Osteoblast (primary cell): ENCODE data around the gene MEF2C. TPM values are rescaled to one million over a fixed set of nuclear protein-coding genes. Genes with fewer than 3 reads are reported as not detected.

Source experiments
- DNase-seq: peaks from one replicate; pipeline ENCODE4 v3.0.0; 2011; ENCODE audit warnings: low spot score, mixed read lengths; ENCODE audit not compliant: insufficient read length; ENCODE audit errors: missing footprints
- H2AFZ ChIP-seq: 2 replicates; pipeline ENCODE4 v1.6.0; 2011; ENCODE audit warnings: mild to moderate bottlenecking, low read length
- H3K27ac ChIP-seq: 2 replicates; pipeline ENCODE4 v1.5.1; 2011; ENCODE audit warnings: mild to moderate bottlenecking, low read depth, low read length, moderate library complexity
- H3K27me3 ChIP-seq: 2 replicates; pipeline ENCODE4 v1.6.0; 2012; ENCODE audit warnings: mild to moderate bottlenecking, control low read depth, inconsistent platforms, low read length, moderate library complexity; ENCODE audit not compliant: insufficient read depth
- H3K36me3 ChIP-seq: 2 replicates; pipeline ENCODE4 v1.5.1; 2011; ENCODE audit warnings: mild to moderate bottlenecking, low read length, control low read depth, moderate library complexity; ENCODE audit not compliant: insufficient read depth
- H3K4me1 ChIP-seq: 2 replicates; pipeline ENCODE4 v1.5.1; 2011; ENCODE audit warnings: mild to moderate bottlenecking, low read length, control low read depth, moderate library complexity; ENCODE audit not compliant: insufficient read depth
- H3K4me2 ChIP-seq: 2 replicates; pipeline ENCODE4 v1.6.0; 2011; ENCODE audit warnings: mild to moderate bottlenecking, low read length; ENCODE audit not compliant: insufficient read depth
- H3K4me3 ChIP-seq: fragments of 200-600 bp; sonication (generic); 3 replicates; pipeline ENCODE4 v1.5.1; 2012; ENCODE audit warnings: mild to moderate bottlenecking, low read length, inconsistent platforms; ENCODE audit not compliant: insufficient read depth
- H3K79me2 ChIP-seq: 2 replicates; pipeline ENCODE4 v1.6.0; 2012; ENCODE audit warnings: mild to moderate bottlenecking, low read length, control low read depth, inconsistent platforms; ENCODE audit not compliant: insufficient read depth
- H3K9me3 ChIP-seq: 2 replicates; pipeline ENCODE4 v1.5.1; 2011; ENCODE audit warnings: low read depth, low read length, control low read depth
- H4K20me1 ChIP-seq: 2 replicates; pipeline ENCODE4 v1.6.0; 2012; ENCODE audit warnings: mild to moderate bottlenecking, low read length, control low read depth; ENCODE audit not compliant: insufficient read depth
- total RNA-seq: library from RNA; depleted of rRNA; stranded (reverse); fragments of >200 nt; gene quantifications from 2 replicates; pipeline ENCODE4 v1.2.3, GENCODE V29; 2012
- TF ChIP-seq, protein P1 (sequence below): IDR thresholded peaks from 2 replicates; pipeline ENCODE4 v1.5.1; 2011; ENCODE audit warnings: mild to moderate bottlenecking, low read depth, low read length, moderate library complexity; ENCODE audit errors: extremely low read depth

MEF2C gene
- total RNA-seq, 1 donor: 13.4 TPM

DNA sequence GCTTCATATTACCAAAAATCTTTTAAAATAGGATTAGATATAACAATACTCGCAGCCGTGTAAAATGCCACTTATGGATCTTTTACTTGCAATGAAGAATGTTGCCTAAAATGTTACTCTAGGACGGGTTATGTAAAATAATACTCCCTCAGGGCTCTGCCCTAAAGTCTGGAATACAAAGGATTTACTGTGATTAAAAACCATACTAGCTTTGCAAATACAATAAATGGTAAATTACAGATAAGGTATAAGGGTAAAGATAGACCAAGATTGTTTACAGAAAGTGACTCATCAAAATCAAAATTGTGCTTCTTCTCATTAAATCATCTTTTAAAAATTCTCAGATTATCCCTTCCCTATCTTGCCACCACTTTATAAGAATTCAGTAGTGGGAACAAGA is 163.6 kb downstream of the MEF2C start:
- no peaks in the 10 kb centered on the region for H3K9me3 ChIP-seq
- H2AFZ ChIP-seq: no peak overlapping the region
- no peaks in the 10 kb centered on the region for H3K4me1 ChIP-seq
- no peaks in the 10 kb centered on the region for H4K20me1 ChIP-seq
- H3K27ac ChIP-seq: no peak overlapping the region
- H3K79me2 ChIP-seq: no peaks in the 10 kb centered on the region
- no peaks in the 10 kb centered on the region for H3K36me3 ChIP-seq
- no peaks in the 10 kb centered on the region for H3K27me3 ChIP-seq
- no peak for DNase-seq
- H3K4me2 ChIP-seq: no peak overlapping the region
- no peak overlapping the region for H3K4me3 ChIP-seq
- TF ChIP-seq, protein P1, sequence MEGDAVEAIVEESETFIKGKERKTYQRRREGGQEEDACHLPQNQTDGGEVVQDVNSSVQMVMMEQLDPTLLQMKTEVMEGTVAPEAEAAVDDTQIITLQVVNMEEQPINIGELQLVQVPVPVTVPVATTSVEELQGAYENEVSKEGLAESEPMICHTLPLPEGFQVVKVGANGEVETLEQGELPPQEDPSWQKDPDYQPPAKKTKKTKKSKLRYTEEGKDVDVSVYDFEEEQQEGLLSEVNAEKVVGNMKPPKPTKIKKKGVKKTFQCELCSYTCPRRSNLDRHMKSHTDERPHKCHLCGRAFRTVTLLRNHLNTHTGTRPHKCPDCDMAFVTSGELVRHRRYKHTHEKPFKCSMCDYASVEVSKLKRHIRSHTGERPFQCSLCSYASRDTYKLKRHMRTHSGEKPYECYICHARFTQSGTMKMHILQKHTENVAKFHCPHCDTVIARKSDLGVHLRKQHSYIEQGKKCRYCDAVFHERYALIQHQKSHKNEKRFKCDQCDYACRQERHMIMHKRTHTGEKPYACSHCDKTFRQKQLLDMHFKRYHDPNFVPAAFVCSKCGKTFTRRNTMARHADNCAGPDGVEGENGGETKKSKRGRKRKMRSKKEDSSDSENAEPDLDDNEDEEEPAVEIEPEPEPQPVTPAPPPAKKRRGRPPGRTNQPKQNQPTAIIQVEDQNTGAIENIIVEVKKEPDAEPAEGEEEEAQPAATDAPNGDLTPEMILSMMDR: no peak

DNA sequence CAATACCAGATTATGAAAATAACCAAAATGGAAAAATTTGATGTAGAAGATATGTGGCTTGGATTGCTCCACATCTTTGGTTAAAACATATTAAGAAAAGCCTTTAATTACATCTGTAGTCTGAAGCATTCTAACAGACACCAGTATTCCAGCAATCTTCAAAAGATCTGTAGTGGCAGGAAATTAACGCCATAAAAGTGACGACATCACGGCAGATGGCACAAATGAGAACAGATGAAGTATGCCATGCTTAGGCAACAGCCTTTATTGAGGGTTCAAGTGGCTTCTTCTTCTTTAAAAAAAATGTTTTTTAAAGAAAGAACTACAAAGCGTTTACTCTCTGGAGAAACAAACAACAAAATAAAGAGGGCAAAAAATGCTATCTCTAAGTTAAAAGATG is 164.2 kb downstream of the MEF2C start:
- TF ChIP-seq, protein P1: no peak
- no peak overlapping the region for H3K27ac ChIP-seq
- no peak for DNase-seq
- no peaks in the 10 kb centered on the region for H3K27me3 ChIP-seq
- no peaks in the 10 kb centered on the region for H3K4me1 ChIP-seq
- no peaks in the 10 kb centered on the region for H3K36me3 ChIP-seq
- no peak overlapping the region for H3K4me3 ChIP-seq
- H3K79me2 ChIP-seq: no peaks in the 10 kb centered on the region
- no peaks in the 10 kb centered on the region for H4K20me1 ChIP-seq
- no peaks in the 10 kb centered on the region for H3K9me3 ChIP-seq
- no peak overlapping the region for H3K4me2 ChIP-seq
- no peak overlapping the region for H2AFZ ChIP-seq

DNA sequence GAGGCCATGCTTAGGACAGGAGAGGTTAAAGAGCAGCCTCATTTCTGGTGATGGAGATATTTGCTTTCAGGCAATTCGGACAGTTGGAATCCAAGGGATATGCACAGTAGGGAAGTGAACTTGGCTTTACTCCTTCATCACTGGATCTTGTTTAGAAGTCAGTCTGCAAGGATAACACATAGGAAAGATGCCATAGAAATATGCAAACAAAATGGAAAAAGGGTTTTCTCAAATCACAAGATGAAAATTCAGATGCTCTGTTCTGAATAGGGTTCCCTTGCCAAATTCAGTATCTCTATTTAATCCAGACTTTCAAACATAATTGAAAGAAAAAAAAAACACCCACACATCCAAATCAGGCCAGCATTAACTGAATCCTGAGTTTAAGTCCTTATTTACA is 166.9 kb downstream of the MEF2C start:
- Histone ChIP-seq H3K36me3 (no peaks in the 10 kb centered on the region), H3K4me3 (no peak overlapping the region), H2AFZ (no peak overlapping the region), H3K9me3 (no peaks in the 10 kb centered on the region), H3K27me3 (no peaks in the 10 kb centered on the region), H3K27ac (no peak overlapping the region), H3K79me2 (no peaks in the 10 kb centered on the region), H3K4me2 (no peak overlapping the region), H4K20me1 (no peaks in the 10 kb centered on the region), H3K4me1 (no peaks in the 10 kb centered on the region)
- TF ChIP-seq, protein P1: no peak
- no peak for DNase-seq

DNA sequence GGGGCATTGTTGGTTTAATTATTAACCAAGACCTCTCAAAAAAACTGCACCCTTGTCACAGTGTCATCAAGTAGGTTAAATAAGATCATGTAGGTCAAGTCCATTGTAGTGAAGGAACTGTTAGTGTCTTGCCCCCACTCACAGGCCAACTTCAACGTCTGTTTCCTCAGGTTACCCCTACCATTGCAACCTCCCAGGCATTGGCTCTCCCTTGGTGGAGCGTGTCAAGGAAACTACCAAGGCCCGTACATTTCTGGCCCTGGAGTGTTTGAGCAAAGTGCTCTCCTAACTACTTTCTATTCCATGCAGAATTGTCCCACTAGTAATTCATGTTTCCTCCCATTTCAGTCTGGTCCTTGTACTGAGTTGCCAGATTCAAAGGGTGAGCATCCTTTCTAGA is 167.5 kb downstream of the MEF2C start:
- Histone ChIP-seq H3K36me3 (no peaks in the 10 kb centered on the region), H4K20me1 (no peaks in the 10 kb centered on the region), H3K27me3 (no peaks in the 10 kb centered on the region), H3K4me2 (no peak overlapping the region), H3K4me3 (no peak overlapping the region), H3K4me1 (no peaks in the 10 kb centered on the region), H2AFZ (no peak overlapping the region), H3K79me2 (no peaks in the 10 kb centered on the region), H3K27ac (no peak overlapping the region), H3K9me3 (no peaks in the 10 kb centered on the region)
- TF ChIP-seq, protein P1: no peak
- no peak for DNase-seq
